ENCODE results near the gene HOXA10.

HOXA10 gene

DNA sequence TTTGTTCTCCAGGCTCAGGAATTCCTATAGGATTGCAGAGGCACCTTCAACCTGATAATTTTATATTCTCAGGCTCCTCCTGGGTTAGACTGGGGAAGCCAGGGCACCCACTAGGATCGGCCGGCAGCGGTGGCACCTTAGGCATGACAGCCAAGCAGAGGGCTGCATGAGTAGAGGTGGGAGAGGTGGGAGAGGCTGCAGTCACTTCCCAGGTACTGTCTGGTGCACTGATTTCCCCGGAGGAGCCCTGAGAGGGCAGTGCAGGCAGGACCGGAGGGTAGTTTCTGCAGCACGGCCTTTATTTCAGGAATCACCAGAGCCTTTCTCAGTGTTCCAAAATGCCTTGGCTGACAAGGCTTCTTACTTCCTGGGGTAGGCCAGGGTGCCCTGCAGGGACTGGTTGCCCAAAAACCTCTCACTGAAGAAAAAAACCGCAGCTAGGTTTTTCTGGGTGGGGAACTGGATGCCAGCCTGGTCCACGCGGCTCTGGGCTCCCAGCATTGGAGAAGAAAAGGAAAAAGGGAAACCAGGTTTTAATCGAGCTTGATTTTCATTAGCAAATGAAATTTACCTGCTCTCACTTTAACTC, 29.3 kb upstream of the HOXA10 start:
- DNase-seq: no peak

DNA sequence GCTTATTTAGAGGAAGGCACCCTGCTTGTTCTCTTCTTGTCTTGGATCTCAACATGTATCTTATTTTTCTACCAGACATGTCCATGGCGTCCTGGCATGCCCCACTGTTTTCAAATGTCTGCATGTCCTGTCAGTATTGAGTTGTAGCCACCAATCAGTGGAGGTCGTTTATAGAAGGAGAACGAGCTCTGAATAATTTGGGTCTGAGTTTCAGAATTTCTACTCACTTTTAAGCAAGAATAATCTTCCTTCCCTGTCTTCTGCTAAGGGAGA, 28.7 kb upstream of the HOXA10 start:
- no peak for DNase-seq

DNA sequence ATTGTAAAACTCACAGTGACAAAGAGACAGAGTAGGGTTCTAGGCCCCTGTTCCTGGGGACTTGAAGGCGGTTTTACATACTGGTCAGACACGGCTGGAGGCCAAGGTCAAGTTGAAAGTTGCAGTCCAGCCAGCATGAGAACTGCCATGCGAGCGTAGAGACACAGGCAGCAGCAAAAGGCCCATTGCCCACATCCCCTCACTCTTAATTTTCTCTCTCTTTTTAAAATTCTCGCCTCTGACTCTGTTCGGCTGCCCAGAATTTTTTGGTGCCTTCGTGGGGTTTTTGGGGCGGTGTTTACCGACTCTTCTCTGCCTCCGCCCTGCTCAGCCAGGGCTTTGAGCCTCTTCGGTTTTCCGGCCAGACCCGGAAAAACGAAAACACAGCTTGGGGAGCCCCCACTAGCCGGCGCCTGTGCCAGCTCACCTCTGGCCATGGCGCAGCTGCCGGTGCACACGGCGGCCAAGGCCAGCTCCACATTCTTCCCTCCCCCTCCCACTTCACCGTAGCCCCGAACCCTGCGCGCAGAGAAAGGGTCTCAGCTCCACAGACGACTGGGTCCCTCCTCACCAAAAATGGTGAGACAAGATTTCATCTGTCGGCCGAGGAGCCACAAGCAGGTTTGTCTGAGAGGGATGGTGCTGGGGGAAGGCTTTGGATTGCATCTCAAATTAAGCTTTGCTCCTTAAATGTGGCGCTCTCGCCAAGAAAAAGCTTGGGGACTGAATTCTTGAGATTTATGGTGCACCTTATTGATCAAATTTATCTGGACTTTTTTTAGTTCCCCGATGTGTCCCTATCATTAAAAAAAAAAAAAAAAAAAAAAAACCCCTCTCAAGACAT, 28.1 kb upstream of the HOXA10 start:
- no peak for DNase-seq

- DNase-seq: no peak
Measured at GRCh38 chr7:27201580-27202017, 27.5 kb upstream of the HOXA10 start.

DNA sequence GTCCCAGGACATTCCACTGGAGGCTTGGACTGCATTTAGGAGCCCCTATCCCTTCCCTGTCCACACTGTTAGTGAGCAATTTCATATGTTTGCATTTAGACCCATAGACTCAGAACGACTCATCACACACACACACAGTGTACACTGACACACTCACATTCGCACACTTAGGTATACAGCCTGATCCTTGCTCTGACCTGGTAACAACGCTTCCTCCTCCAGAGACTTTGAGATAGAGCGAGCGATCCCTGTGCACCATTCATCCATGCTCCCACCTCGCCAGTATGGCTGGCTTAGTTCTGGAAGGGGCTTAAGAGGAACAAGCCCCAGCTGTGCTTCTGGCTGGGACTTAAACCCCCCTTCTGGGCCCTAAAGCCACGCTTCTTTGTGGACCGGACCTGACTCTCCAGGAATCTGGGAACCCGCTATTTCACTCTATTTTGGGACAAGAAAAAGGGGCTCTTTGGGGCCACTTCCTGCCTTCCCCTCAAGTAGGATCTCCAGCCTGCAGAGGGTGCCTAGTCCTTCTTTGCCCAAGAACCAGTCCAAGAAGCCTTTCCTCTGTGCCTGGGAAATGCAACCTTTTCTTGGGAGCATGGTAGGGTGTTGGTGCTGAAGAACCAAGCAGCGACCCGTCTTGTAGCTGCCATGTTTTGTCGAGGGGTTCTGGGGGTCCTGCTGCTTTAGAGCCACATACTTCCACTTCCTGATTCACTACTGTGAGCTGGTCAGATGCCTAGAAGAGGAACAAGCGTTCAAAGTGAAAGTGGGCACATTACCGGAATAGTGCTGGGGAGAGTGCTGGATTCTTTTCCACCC, 26.9 kb upstream of the HOXA10 start:
- DNase-seq: no peak

DNA sequence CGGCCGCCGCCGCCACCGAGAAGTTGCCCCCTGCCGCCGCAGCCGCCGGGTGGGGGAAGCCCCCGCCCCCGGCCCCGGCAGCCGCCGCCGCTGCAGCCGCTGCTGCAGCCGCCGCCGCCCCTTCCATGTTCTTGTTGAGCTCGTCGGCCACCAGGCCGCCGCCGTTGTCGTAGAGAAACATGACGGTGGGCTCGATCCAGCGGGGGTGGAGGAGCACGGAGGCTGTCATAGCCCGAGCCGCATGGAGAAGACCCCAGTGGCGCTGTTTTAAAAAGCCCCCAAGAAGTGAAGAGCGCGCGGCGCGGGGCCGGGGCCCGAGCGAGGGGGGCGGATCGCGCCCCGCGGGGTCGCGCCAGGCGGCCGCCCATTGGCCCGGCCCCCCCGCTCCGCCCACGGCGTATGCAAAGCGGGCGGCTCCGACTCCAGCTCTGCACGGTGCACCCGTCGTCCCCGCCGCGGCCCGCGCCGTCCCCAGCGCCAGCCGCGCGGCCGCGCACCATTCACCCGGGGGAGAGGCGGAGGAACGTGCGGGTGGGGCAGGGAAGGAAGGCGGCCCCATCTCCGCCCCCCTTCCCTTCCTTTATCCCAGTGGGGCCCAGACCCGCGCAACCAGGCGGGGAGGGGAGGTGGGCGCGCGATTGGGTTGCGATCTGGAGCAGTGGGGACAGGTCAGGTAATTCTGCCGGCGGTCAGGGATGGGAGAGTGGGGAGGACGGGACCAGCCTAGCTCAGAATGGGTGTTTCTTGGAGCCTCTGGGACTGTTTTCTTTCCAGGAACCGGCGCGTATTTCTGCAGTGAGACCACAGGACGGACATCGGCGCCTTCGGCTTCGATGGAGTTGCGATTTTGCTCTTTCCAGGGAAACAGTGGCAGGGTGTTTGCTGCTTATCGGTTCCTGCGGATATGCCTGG, 26.0 kb upstream of the HOXA10 start, which contains the start of gene HOXA13:
TSS of gene HOXA13 (minus strand) at position 243 of the 912 bp plus-strand sequence. CDS start at position 229, 14 bp downstream.
- no peak for DNase-seq

GRCh38 chr7:27198871-27199801, 25.0 kb upstream of the HOXA10 start:
- DNase-seq: no peak

DNA sequence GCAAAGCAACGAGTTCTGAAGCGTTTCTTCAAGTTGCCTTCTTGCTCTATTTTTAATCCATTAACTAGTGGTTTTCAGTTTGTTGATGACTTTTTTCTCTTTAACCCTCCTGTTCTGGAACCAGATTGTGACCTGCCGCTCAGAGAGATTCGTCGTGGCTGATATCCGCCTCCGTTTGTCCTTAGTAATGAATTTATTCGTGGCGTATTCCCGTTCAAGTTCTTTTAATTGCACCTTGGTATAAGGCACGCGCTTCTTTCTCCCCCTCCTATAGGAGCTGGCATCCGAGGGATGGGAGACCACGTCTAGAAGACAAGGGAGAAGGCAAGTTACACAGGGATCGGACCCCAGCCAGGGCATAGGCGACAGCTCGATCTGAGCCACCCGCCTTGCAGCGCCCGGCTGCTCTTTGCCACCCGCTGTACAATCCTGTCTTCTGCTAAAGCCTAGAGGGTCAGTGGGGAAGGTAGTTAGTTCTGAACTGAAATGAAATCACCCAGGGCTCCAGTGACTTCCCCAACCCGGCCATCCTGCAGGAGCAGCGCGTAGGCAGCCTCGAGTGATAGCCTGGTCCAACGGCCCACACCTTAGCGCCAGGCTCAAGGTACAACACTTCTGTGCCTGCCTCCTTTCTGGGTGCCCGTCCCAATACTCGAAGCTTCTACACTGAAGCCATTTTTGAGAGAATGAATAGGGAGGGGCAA, 24.2 kb upstream of the HOXA10 start:
- DNase-seq: no peak

GRCh38 chr7:27197137-27198042, 23.3 kb upstream of the HOXA10 start:
- no peak for DNase-seq

DNA sequence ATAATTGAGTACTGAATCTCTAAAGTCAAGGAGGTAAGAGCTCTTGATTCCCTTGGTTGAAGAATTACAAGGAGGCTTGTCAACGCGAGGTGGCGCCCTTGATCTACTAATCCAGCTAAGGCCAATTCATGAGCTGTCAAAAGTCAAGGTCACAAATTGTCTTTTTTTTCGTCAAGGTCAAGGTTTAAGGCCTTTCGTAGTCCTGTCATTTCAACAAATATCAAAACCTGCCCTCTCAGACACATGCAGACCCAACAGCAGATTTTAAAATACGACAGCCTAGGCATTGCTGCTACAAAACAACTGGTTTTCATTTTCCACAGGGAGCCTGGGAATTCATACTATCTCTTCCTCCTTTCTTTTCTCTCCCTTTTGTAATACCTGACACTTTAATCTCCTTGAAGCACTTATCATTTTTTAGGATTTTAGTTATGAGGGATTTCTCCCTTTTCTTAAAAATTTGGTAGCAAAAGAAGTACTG, 22.2 kb upstream of the HOXA10 start:
- DNase-seq: peak; percentile 77 to 81

- no peak for DNase-seq
Measured at GRCh38 chr7:27194686-27195379, 20.7 kb upstream of the HOXA10 start.

- DNase-seq: no peak
Measured at GRCh38 chr7:27194002-27194352, 19.9 kb upstream of the HOXA10 start.

- no peak for DNase-seq
Measured at GRCh38 chr7:27193335-27194001, 19.3 kb upstream of the HOXA10 start.

DNA sequence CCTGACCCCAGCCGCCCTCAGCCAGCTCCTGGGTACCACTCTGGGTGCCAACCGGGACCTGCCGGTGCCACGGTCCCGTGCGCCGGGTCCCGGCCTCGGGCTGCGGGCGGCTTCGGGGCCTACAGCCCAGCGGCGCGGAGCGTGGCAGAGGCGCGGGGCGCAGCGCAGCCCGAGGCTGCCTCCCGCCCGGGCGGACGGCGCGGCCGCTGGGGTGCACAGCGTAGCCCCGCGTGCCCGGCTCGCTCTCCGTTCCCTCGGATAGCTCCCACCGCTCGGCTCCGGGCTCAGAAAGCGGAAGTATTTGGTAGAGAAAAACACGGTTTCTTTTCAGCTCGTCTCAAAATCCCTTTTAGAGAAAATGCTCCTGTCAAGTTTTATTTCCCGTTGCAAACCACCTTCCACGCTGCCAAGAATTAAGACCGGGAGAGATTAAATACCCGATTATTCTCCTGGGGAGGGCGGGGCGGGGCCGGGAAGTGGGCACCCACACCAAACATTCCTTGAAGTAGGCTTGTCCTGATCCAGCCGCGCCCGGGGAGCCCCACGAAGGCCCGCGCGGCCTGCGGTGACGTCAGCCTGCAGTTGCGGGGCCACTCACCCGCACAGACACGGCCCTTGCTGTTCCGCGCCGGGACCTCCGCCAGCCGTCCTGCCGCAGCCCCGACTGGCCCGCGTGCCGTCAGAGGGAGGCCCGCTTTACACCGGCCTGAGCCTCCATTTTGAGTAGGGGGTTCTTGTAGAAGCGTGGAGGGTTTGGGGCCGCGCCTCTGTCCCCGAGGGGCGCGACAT, 18.6 kb upstream of the HOXA10 start:
- DNase-seq: no peak

GRCh38 chr7:27191833-27192545, 17.9 kb upstream of the HOXA10 start:
- DNase-seq: no peak

DNA sequence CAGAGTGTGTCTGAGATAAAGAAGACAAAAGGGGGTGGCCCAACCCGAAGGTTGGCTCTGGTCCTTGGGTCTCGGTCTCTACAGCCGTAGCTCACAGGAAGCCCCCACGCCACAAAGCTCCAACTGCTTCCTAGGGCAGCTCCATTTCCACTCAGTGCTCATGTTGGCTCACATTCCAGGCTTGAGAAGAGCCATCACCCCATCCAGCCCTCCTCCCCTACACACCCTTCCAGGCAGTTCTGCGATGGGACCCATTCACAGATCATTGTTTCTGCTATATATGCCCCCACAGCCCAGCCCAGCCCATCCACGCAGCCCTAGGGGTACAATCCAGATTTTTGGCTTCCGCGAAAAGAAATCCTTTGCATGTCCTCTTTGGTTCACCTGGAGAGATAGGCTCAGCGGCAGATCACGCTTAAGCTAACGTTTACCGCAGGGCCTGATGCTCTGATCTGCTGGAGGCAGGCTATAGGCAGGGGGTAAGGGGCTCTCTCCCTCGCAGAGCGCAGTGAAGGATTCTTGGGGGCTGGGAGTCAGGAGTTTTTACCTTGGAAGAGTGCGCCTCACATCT, 17.1 kb upstream of the HOXA10 start:
- DNase-seq: no peak

Data from CD4-positive, alpha-beta T cell treated with Interleukin-1 beta for 1 hour (primary cell).